Measurements from ENCODE around the gene SBF2. TPM values are rescaled to one million over a fixed set of nuclear protein-coding genes. Genes with fewer than 3 reads are reported as not detected.
"Not testable (repeated sequence)": the region's sequence is repeated elsewhere in the genome, so short reads cannot be mapped to it uniquely, and the experiment has no call there.

SBF2 gene
- total RNA-seq, 2 donors from 2014 or later, result 33.3 to 42.5 TPM

GRCh38 chr11:9950462-9950861 lies 343.6 kb downstream of the SBF2 start:
- no peaks in the 10 kb centered on the region for H3K27me3 Mint-ChIP-seq
- no peak overlapping the region for H3K4me3 Mint-ChIP-seq
- ATAC-seq (replicated peaks), result no peak
- H3K36me3 Mint-ChIP-seq (ENCODE audit: low read depth), result no peaks in the 10 kb centered on the region
- no peak overlapping the region for H3K27ac Mint-ChIP-seq
- no peaks in the 10 kb centered on the region for H3K9me3 Mint-ChIP-seq
- H3K4me1 Mint-ChIP-seq, result no peaks in the 10 kb centered on the region

- ATAC-seq (replicated peaks), result no peak
- Mint-ChIP-seq H3K4me1 (no peaks in the 10 kb centered on the region), H3K9me3 (peaks cover 4% of the 10 kb centered on the region), H3K27ac (no peak overlapping the region), H3K4me3 (no peak overlapping the region), H3K27me3 (no peaks in the 10 kb centered on the region), H3K36me3 (ENCODE audit: low read depth) (no peaks in the 10 kb centered on the region)
Measured at GRCh38 chr11:9947231-9947864, 346.7 kb downstream of the SBF2 start.

GRCh38 chr11:9945680-9946079 lies 348.3 kb downstream of the SBF2 start:
- H3K36me3 Mint-ChIP-seq (ENCODE audit: low read depth); H3K4me1 Mint-ChIP-seq; H3K4me3 Mint-ChIP-seq: not testable (repeated sequence)

GRCh38 chr11:9943386-9944110 lies 350.5 kb downstream of the SBF2 start:
- peaks cover 4% of the 10 kb centered on the region for H3K9me3 Mint-ChIP-seq
- no peak overlapping the region for H3K4me3 Mint-ChIP-seq
- no peaks in the 10 kb centered on the region for H3K36me3 Mint-ChIP-seq (ENCODE audit: low read depth)
- no peaks in the 10 kb centered on the region for H3K4me1 Mint-ChIP-seq
- no peak for ATAC-seq (replicated peaks)
- H3K27ac Mint-ChIP-seq, result no peak overlapping the region
- H3K27me3 Mint-ChIP-seq, result no peaks in the 10 kb centered on the region

More at GRCh38 chr11:9945680-9946079, 348.3 kb downstream of the SBF2 start:
- ATAC-seq (replicated peaks); H3K27ac Mint-ChIP-seq; H3K27me3 Mint-ChIP-seq; H3K9me3 Mint-ChIP-seq: not testable (repeated sequence)

- Mint-ChIP-seq H3K27me3 (no peaks in the 10 kb centered on the region), H3K27ac (no peak overlapping the region), H3K9me3 (peaks cover 6% of the 10 kb centered on the region), H3K4me3 (no peak overlapping the region), H3K36me3 (ENCODE audit: low read depth) (no peaks in the 10 kb centered on the region), H3K4me1 (no peaks in the 10 kb centered on the region)
- no peak for ATAC-seq (replicated peaks)
Measured at GRCh38 chr11:9941991-9942390, 352.0 kb downstream of the SBF2 start.

- not testable (repeated sequence) for H3K36me3 Mint-ChIP-seq (ENCODE audit: low read depth)
Measured at GRCh38 chr11:9939150-9939549, 354.9 kb downstream of the SBF2 start.

GRCh38 chr11:9936754-9937153 lies 357.3 kb downstream of the SBF2 start:
- no peaks in the 10 kb centered on the region for H3K27me3 Mint-ChIP-seq
- H3K27ac Mint-ChIP-seq, result no peak overlapping the region
- ATAC-seq (replicated peaks), result no peak
- H3K9me3 Mint-ChIP-seq, result peaks cover 13% of the 10 kb centered on the region
- no peaks in the 10 kb centered on the region for H3K4me1 Mint-ChIP-seq
- peaks cover 4% of the 10 kb centered on the region for H3K36me3 Mint-ChIP-seq (ENCODE audit: low read depth)
- H3K4me3 Mint-ChIP-seq, result no peak overlapping the region

More at GRCh38 chr11:9939150-9939549, 354.9 kb downstream of the SBF2 start:
- H3K27ac Mint-ChIP-seq; H3K27me3 Mint-ChIP-seq; H3K9me3 Mint-ChIP-seq; H3K4me1 Mint-ChIP-seq; H3K4me3 Mint-ChIP-seq; ATAC-seq (replicated peaks): not testable (repeated sequence)

GRCh38 chr11:9932843-9933242 lies 361.2 kb downstream of the SBF2 start:
- peaks cover 17% of the 10 kb centered on the region for H3K36me3 Mint-ChIP-seq (ENCODE audit: low read depth)
- H3K9me3 Mint-ChIP-seq, result peaks cover 23% of the 10 kb centered on the region
- not testable (repeated sequence) for H3K4me1 Mint-ChIP-seq; ATAC-seq (replicated peaks); H3K27ac Mint-ChIP-seq; H3K27me3 Mint-ChIP-seq; H3K4me3 Mint-ChIP-seq

GRCh38 chr11:9930562-9931331 lies 363.3 kb downstream of the SBF2 start:
- not testable (repeated sequence) for H3K4me1 Mint-ChIP-seq; H3K4me3 Mint-ChIP-seq; H3K27me3 Mint-ChIP-seq; ATAC-seq (replicated peaks); H3K27ac Mint-ChIP-seq
- Mint-ChIP-seq H3K36me3 (ENCODE audit: low read depth) (peaks cover 17% of the 10 kb centered on the region), H3K9me3 (peaks cover 17% of the 10 kb centered on the region)

- peaks cover 17% of the 10 kb centered on the region for H3K36me3 Mint-ChIP-seq (ENCODE audit: low read depth)
- H3K4me1 Mint-ChIP-seq, result no peaks in the 10 kb centered on the region
- peaks cover 13% of the 10 kb centered on the region for H3K9me3 Mint-ChIP-seq
- H3K4me3 Mint-ChIP-seq, result no peak overlapping the region
- H3K27me3 Mint-ChIP-seq, result no peaks in the 10 kb centered on the region
- no peak overlapping the region for H3K27ac Mint-ChIP-seq
- ATAC-seq (replicated peaks), result no peak
Measured at GRCh38 chr11:9927670-9928069, 366.3 kb downstream of the SBF2 start.

- H3K27ac Mint-ChIP-seq, result no peak overlapping the region
- H3K27me3 Mint-ChIP-seq, result no peaks in the 10 kb centered on the region
- no peak overlapping the region for H3K4me3 Mint-ChIP-seq
- no peaks in the 10 kb centered on the region for H3K4me1 Mint-ChIP-seq
- H3K36me3 Mint-ChIP-seq (ENCODE audit: low read depth), result no peaks in the 10 kb centered on the region
- no peak for ATAC-seq (replicated peaks)
- H3K9me3 Mint-ChIP-seq, result no peaks in the 10 kb centered on the region
Measured at GRCh38 chr11:9923280-9923679, 370.7 kb downstream of the SBF2 start.

- Mint-ChIP-seq H3K9me3 (no peaks in the 10 kb centered on the region), H3K36me3 (ENCODE audit: low read depth) (no peaks in the 10 kb centered on the region), H3K27me3 (no peaks in the 10 kb centered on the region), H3K4me1 (no peaks in the 10 kb centered on the region), H3K27ac (no peak overlapping the region), H3K4me3 (no peak overlapping the region)
- ATAC-seq (replicated peaks), result no peak
Measured at GRCh38 chr11:9922806-9923205, 371.2 kb downstream of the SBF2 start.

GRCh38 chr11:9916480-9916879 lies 377.5 kb downstream of the SBF2 start:
- no peak for ATAC-seq (replicated peaks)
- no peaks in the 10 kb centered on the region for H3K4me1 Mint-ChIP-seq
- no peaks in the 10 kb centered on the region for H3K27me3 Mint-ChIP-seq
- H3K27ac Mint-ChIP-seq, result no peak overlapping the region
- no peak overlapping the region for H3K4me3 Mint-ChIP-seq
- H3K9me3 Mint-ChIP-seq, result no peaks in the 10 kb centered on the region
- no peaks in the 10 kb centered on the region for H3K36me3 Mint-ChIP-seq (ENCODE audit: low read depth)

GRCh38 chr11:9914064-9914463 lies 380.0 kb downstream of the SBF2 start:
- Mint-ChIP-seq H3K9me3 (no peaks in the 10 kb centered on the region), H3K27ac (no peak overlapping the region), H3K27me3 (no peaks in the 10 kb centered on the region), H3K36me3 (ENCODE audit: low read depth) (no peaks in the 10 kb centered on the region), H3K4me3 (no peak overlapping the region), H3K4me1 (no peaks in the 10 kb centered on the region)
- ATAC-seq (replicated peaks), result no peak
